ENCODE results near the gene POM121.
"Not testable (repeated sequence)": the region's sequence is repeated elsewhere in the genome, so short reads cannot be mapped to it uniquely, and the experiment has no call there.

POM121 gene

GRCh38 chr7:72953901-72954562, 29.1 kb downstream of the POM121 start:
- H3K79me1 ChIP-seq (ENCODE audit: low read length); H3K36me3 ChIP-seq (ENCODE audit: control insufficient read depth, insufficient read depth, low read length); H3K4me2 ChIP-seq (ENCODE audit: low read length); H3K18ac ChIP-seq (ENCODE audit: low read length); H3K9ac ChIP-seq (ENCODE audit: low read length); H2AK5ac ChIP-seq (ENCODE audit: low read length); H2BK15ac ChIP-seq (replicated peaks; ENCODE audit: low read depth); H3K4me3 ChIP-seq (ENCODE audit: low read length); H3K4ac ChIP-seq (ENCODE audit: low read depth, low read length); H2BK5ac ChIP-seq (ENCODE audit: low read length); H3K4me1 ChIP-seq (ENCODE audit: control insufficient read depth, low read depth, low read length); H3K27ac ChIP-seq (ENCODE audit: low read depth, low read length); H2BK120ac ChIP-seq (ENCODE audit: low read depth, low read length); H3K79me2 ChIP-seq (ENCODE audit: control insufficient read depth, insufficient read depth, low read length); H3K23ac ChIP-seq (ENCODE audit: low read length); H4K8ac ChIP-seq (ENCODE audit: low read depth, low read length); DNase-seq; H3K27me3 ChIP-seq (ENCODE audit: insufficient read depth, low read length, poor library complexity); H3K56ac ChIP-seq (ENCODE audit: low read length); H4K5ac ChIP-seq (ENCODE audit: low read length): not testable (repeated sequence)
- no CpG with 5 or more reads among the region's 43 CpGs for WGBS (ENCODE audit: extremely low coverage, insufficient coverage, low lambda C conversion rate)

- H3K4me2 ChIP-seq (ENCODE audit: low read length); H2BK120ac ChIP-seq (ENCODE audit: low read depth, low read length); H3K79me2 ChIP-seq (ENCODE audit: control insufficient read depth, insufficient read depth, low read length); H3K18ac ChIP-seq (ENCODE audit: low read length); DNase-seq; H3K79me1 ChIP-seq (ENCODE audit: low read length); H3K56ac ChIP-seq (ENCODE audit: low read length); H3K23ac ChIP-seq (ENCODE audit: low read length); H4K8ac ChIP-seq (ENCODE audit: low read depth, low read length); H4K5ac ChIP-seq (ENCODE audit: low read length); H3K4me3 ChIP-seq (ENCODE audit: low read length); H3K36me3 ChIP-seq (ENCODE audit: control insufficient read depth, insufficient read depth, low read length); H3K27ac ChIP-seq (ENCODE audit: low read depth, low read length); H3K9ac ChIP-seq (ENCODE audit: low read length); H3K4ac ChIP-seq (ENCODE audit: low read depth, low read length); H3K27me3 ChIP-seq (ENCODE audit: insufficient read depth, low read length, poor library complexity); H2AK5ac ChIP-seq (ENCODE audit: low read length); H2BK5ac ChIP-seq (ENCODE audit: low read length); H3K4me1 ChIP-seq (ENCODE audit: control insufficient read depth, low read depth, low read length); H2BK15ac ChIP-seq (replicated peaks; ENCODE audit: low read depth): not testable (repeated sequence)
- no CpG with 5 or more reads among the region's 45 CpGs for WGBS (ENCODE audit: extremely low coverage, insufficient coverage, low lambda C conversion rate)
These were observed 29.8 kb downstream of the POM121 start for GRCh38 chr7:72954563-72955198.

GRCh38 chr7:72960029-72960428, 35.1 kb downstream of the POM121 start:
- H3K27ac ChIP-seq (ENCODE audit: low read depth, low read length); H3K23ac ChIP-seq (ENCODE audit: low read length); H3K79me1 ChIP-seq (ENCODE audit: low read length); H3K36me3 ChIP-seq (ENCODE audit: control insufficient read depth, insufficient read depth, low read length); H3K9ac ChIP-seq (ENCODE audit: low read length); H2BK120ac ChIP-seq (ENCODE audit: low read depth, low read length); H4K5ac ChIP-seq (ENCODE audit: low read length); H3K4me2 ChIP-seq (ENCODE audit: low read length); H3K27me3 ChIP-seq (ENCODE audit: insufficient read depth, low read length, poor library complexity); H3K4me3 ChIP-seq (ENCODE audit: low read length); H3K18ac ChIP-seq (ENCODE audit: low read length); H2BK5ac ChIP-seq (ENCODE audit: low read length); DNase-seq; H3K4me1 ChIP-seq (ENCODE audit: control insufficient read depth, low read depth, low read length); H3K79me2 ChIP-seq (ENCODE audit: control insufficient read depth, insufficient read depth, low read length); H3K4ac ChIP-seq (ENCODE audit: low read depth, low read length); H2BK15ac ChIP-seq (replicated peaks; ENCODE audit: low read depth); H3K56ac ChIP-seq (ENCODE audit: low read length); H4K8ac ChIP-seq (ENCODE audit: low read depth, low read length); H2AK5ac ChIP-seq (ENCODE audit: low read length): not testable (repeated sequence)
- WGBS (ENCODE audit: extremely low coverage, insufficient coverage, low lambda C conversion rate): no CpG with 5 or more reads among the region's 18 CpGs

DNA sequence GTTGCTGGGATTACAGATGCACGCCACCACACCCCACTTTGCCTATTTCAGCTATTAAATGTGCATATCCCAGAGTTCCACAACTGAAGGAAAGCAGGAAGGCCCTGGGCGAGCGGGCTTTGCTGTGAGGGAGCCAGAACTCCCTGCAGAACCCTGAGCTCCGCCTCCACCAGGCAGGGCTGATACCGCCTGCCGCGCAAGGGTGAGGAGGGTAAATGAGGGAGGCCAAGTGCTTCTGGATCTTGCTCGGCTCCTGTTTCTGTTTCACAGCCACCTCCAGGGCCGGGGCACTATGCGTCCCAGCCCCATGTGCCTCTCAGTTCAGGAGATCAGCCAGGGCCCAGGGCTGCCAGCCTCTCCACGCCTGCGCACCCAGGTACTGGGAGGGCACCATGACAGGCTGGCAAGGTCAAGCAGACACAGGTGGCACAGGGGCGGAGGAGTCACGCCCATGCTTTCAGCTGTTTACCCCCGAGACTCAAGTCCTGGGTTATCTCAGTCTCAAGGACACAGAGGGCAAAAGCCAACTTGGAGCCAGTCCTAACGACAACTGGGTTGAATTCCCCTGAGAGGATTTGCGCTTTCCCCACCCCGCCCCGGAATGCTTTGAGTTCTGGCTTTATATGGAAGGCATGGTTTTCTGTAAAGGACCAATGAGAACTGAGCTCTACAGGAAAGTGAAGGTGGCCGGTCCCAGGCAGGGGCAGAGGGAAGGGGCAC, 35.9 kb downstream of the POM121 start:
- WGBS (ENCODE audit: extremely low coverage, insufficient coverage, low lambda C conversion rate): no CpG with 5 or more reads among the region's 20 CpGs
- not testable (repeated sequence) for DNase-seq

GRCh38 chr7:72961346-72961650, 36.4 kb downstream of the POM121 start:
- H3K36me3 ChIP-seq (ENCODE audit: control insufficient read depth, insufficient read depth, low read length); H3K56ac ChIP-seq (ENCODE audit: low read length); H3K9ac ChIP-seq (ENCODE audit: low read length): not testable (repeated sequence)

More for the DNA sequence above, 35.9 kb downstream of the POM121 start:
- not testable (repeated sequence) for H2BK15ac ChIP-seq (replicated peaks; ENCODE audit: low read depth); H2AK5ac ChIP-seq (ENCODE audit: low read length); H3K4me3 ChIP-seq (ENCODE audit: low read length); H3K23ac ChIP-seq (ENCODE audit: low read length); H2BK120ac ChIP-seq (ENCODE audit: low read depth, low read length); H3K36me3 ChIP-seq (ENCODE audit: control insufficient read depth, insufficient read depth, low read length); H3K4me2 ChIP-seq (ENCODE audit: low read length); H3K4ac ChIP-seq (ENCODE audit: low read depth, low read length); H3K27me3 ChIP-seq (ENCODE audit: insufficient read depth, low read length, poor library complexity); H3K79me2 ChIP-seq (ENCODE audit: control insufficient read depth, insufficient read depth, low read length); H3K9ac ChIP-seq (ENCODE audit: low read length); H3K27ac ChIP-seq (ENCODE audit: low read depth, low read length); H4K8ac ChIP-seq (ENCODE audit: low read depth, low read length); H3K4me1 ChIP-seq (ENCODE audit: control insufficient read depth, low read depth, low read length); H2BK5ac ChIP-seq (ENCODE audit: low read length); H4K5ac ChIP-seq (ENCODE audit: low read length); H3K56ac ChIP-seq (ENCODE audit: low read length); H3K79me1 ChIP-seq (ENCODE audit: low read length); H3K18ac ChIP-seq (ENCODE audit: low read length)

More at GRCh38 chr7:72961346-72961650, 36.4 kb downstream of the POM121 start:
- not testable (repeated sequence) for H3K27ac ChIP-seq (ENCODE audit: low read depth, low read length); H3K79me1 ChIP-seq (ENCODE audit: low read length); H3K79me2 ChIP-seq (ENCODE audit: control insufficient read depth, insufficient read depth, low read length); H3K23ac ChIP-seq (ENCODE audit: low read length); H2BK5ac ChIP-seq (ENCODE audit: low read length); H3K18ac ChIP-seq (ENCODE audit: low read length); H4K8ac ChIP-seq (ENCODE audit: low read depth, low read length); H3K4me2 ChIP-seq (ENCODE audit: low read length); H3K4me3 ChIP-seq (ENCODE audit: low read length); H3K4me1 ChIP-seq (ENCODE audit: control insufficient read depth, low read depth, low read length); H2AK5ac ChIP-seq (ENCODE audit: low read length); H3K27me3 ChIP-seq (ENCODE audit: insufficient read depth, low read length, poor library complexity); H2BK15ac ChIP-seq (replicated peaks; ENCODE audit: low read depth); H2BK120ac ChIP-seq (ENCODE audit: low read depth, low read length); H4K5ac ChIP-seq (ENCODE audit: low read length); DNase-seq; H3K4ac ChIP-seq (ENCODE audit: low read depth, low read length)
- WGBS (ENCODE audit: extremely low coverage, insufficient coverage, low lambda C conversion rate): no CpG with 5 or more reads among the region's 9 CpGs
